WERI-Rb-1 (cell line): ENCODE measurements around the gene PRSS50.

ENCODE experiments used
- DNase-seq: peaks from one replicate; pipeline ENCODE4 v3.0.0-alpha.2; 2020
- H3K27ac ChIP-seq: fragments of 250-450 bp; sonication (Bioruptor Pico); 2 replicates; pipeline ENCODE4 v1.5.1; 2020; ENCODE audit warnings: mild to moderate bottlenecking, moderate library complexity
- H3K27me3 ChIP-seq: fragments of 250-450 bp; sonication (Bioruptor Pico); 2 replicates; pipeline ENCODE4 v1.5.1; 2021; ENCODE audit warnings: mild to moderate bottlenecking, low read depth, moderate library complexity; ENCODE audit not compliant: insufficient read depth, severe bottlenecking
- H3K36me3 ChIP-seq: fragments of 250-450 bp; sonication (Bioruptor Pico); 2 replicates; pipeline ENCODE4 v1.5.1; 2020; ENCODE audit warnings: mild to moderate bottlenecking, moderate library complexity
- H3K4me3 ChIP-seq: 2 replicates; pipeline ENCODE4 v1.5.1; 2011; ENCODE audit warnings: low read depth, mild to moderate bottlenecking, control low read depth, low read length
- H3K9me3 ChIP-seq: fragments of 250-450 bp; sonication (Bioruptor Pico); 2 replicates; pipeline ENCODE4 v1.5.1; 2021; ENCODE audit warnings: mild to moderate bottlenecking, moderate library complexity; ENCODE audit not compliant: severe bottlenecking
- TF ChIP-seq, protein P1 (sequence below): IDR thresholded peaks from 2 replicates; pipeline ENCODE4 v1.5.1; 2011; ENCODE audit warnings: low read depth, mild to moderate bottlenecking, control low read depth, inconsistent platforms, low read length

The PRSS50 gene

DNA sequence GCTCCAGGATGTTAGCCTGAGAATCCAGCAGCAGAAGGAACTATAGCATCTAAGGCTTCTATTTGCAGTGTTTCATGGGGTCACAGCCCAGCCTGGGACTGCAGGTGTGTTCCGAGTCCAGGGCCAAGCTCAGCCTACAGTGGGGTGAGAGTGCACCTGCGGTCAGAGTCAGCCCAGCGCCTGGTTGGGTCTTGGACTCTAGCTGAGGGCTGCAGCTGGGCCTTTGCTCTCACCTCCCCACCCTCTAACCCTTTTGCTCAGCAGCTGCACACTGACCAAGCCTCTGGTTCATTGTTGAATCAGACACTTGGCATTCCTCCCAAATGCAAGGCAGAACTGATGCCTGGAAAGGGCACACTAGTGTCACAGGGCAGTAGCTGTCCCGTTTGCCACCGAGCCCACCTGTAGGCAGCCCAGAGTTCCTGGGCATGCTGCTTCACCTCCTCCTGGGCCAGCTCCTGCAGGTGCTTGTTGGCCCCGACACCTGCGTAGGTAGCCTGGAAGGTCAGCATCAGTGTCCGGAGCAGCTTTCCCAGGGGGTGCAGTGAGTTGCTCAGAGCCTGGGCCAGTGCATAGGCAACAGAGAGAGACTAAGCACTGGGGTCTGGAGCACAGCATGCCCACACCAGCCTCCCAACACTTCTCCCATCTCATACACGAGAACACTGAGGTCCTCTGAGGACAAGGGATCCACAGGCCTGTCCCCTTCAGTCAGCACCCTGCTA, 41.7 kb downstream of the PRSS50 start:
- Histone ChIP-seq H3K27ac (no peak overlapping the region), H3K9me3 (no peaks in the 10 kb centered on the region), H3K27me3 (no peaks in the 10 kb centered on the region), H3K4me3 (no peak overlapping the region), H3K36me3 (no peaks in the 10 kb centered on the region)
- TF ChIP-seq, protein P1, sequence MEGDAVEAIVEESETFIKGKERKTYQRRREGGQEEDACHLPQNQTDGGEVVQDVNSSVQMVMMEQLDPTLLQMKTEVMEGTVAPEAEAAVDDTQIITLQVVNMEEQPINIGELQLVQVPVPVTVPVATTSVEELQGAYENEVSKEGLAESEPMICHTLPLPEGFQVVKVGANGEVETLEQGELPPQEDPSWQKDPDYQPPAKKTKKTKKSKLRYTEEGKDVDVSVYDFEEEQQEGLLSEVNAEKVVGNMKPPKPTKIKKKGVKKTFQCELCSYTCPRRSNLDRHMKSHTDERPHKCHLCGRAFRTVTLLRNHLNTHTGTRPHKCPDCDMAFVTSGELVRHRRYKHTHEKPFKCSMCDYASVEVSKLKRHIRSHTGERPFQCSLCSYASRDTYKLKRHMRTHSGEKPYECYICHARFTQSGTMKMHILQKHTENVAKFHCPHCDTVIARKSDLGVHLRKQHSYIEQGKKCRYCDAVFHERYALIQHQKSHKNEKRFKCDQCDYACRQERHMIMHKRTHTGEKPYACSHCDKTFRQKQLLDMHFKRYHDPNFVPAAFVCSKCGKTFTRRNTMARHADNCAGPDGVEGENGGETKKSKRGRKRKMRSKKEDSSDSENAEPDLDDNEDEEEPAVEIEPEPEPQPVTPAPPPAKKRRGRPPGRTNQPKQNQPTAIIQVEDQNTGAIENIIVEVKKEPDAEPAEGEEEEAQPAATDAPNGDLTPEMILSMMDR, result no peak
- no peak for DNase-seq

- Histone ChIP-seq H3K9me3 (no peaks in the 10 kb centered on the region), H3K27me3 (no peaks in the 10 kb centered on the region), H3K27ac (no peak overlapping the region), H3K36me3 (no peaks in the 10 kb centered on the region), H3K4me3 (no peak overlapping the region)
- TF ChIP-seq, protein P1, result no peak
- no peak for DNase-seq
Measured at GRCh38 chr3:46675426-46675825, 42.2 kb downstream of the PRSS50 start.

GRCh38 chr3:46674031-46674845, 43.4 kb downstream of the PRSS50 start:
- Histone ChIP-seq H3K27me3 (no peaks in the 10 kb centered on the region), H3K9me3 (no peaks in the 10 kb centered on the region), H3K36me3 (no peaks in the 10 kb centered on the region), H3K4me3 (no peak overlapping the region), H3K27ac (no peak overlapping the region)
- peak; percentile 7 for DNase-seq
- TF ChIP-seq, protein P1, result peak; percentile 47; the same call in 1 of the 2 replicates

- no peak overlapping the region for H3K4me3 ChIP-seq
- no peaks in the 10 kb centered on the region for H3K36me3 ChIP-seq
- DNase-seq, result peak; percentile 3
- no peaks in the 10 kb centered on the region for H3K27me3 ChIP-seq
- no peaks in the 10 kb centered on the region for H3K9me3 ChIP-seq
- TF ChIP-seq, protein P1, result no peak
- no peak overlapping the region for H3K27ac ChIP-seq
Measured at GRCh38 chr3:46673151-46674030, 44.3 kb downstream of the PRSS50 start.

DNA sequence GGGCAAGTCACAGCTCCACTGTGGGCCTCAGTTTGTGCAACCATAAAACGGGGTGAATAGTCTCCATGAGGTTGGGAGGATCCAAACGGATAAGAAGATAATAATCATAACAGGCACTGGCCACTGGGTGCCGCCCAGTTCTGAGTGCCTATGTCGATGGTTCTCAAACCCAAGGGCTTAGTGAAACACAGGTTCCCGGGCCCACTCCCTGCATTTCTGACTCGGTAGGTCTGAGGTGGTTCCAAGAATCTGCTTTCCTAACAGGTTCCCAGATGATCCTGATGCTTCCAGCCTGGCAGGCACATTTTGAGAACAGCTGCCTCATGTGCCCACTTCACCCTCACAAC, 45.3 kb downstream of the PRSS50 start:
- Histone ChIP-seq H3K4me3 (no peak overlapping the region), H3K9me3 (no peaks in the 10 kb centered on the region), H3K27me3 (no peaks in the 10 kb centered on the region), H3K27ac (no peak overlapping the region), H3K36me3 (no peaks in the 10 kb centered on the region)
- TF ChIP-seq, protein P1, result no peak
- DNase-seq, result no peak
